Heart left ventricle (tissue), 16 donors: ENCODE measurements around the gene ARHGAP15. TPM values are rescaled to one million over a fixed set of nuclear protein-coding genes. Genes with fewer than 3 reads are reported as not detected.

Source experiments
- ATAC-seq, 4 donors: fragments of 200-7000 bp; cut with Tn5 transposase; one replicate each; pipeline ENCODE4 v1.9.1; 2020 to 2022; ENCODE audit warnings: moderate library complexity in 4 of 4, mild to moderate bottlenecking in 3 of 4, moderate number of reproducible peaks in 1 of 4
- DNase-seq, 5 donors: peaks; one replicate each; pipeline ENCODE4 v3.0.0-alpha.2; 2020
- H3K27ac ChIP-seq, 12 donors: fragments of 200-600 bp; sonication (generic) in 4 of 12; one replicate each; pipeline versions ENCODE4 v1.5.0 to v1.8.0; 2016 to 2022; ENCODE audit warnings: mild to moderate bottlenecking in 2 of 12
- H3K27me3 ChIP-seq, 9 donors: fragments of 200-600 bp; sonication (generic) in 2 of 9; one replicate each; pipeline versions ENCODE4 v1.5.1 to v1.8.0; 2016 to 2022; ENCODE audit warnings: mild to moderate bottlenecking in 3 of 9
- H3K36me3 ChIP-seq, 9 donors: fragments of 200-600 bp; sonication (generic) in 2 of 9; one replicate each; pipeline versions ENCODE4 v1.5.0 to v1.8.0; 2018 to 2022; ENCODE audit warnings: mild to moderate bottlenecking in 2 of 9
- H3K4me1 ChIP-seq, 12 donors: fragments of 200-600 bp; sonication (generic) in 4 of 12; one replicate each; pipeline versions ENCODE4 v1.5.0 to v1.8.0; 2016 to 2022; ENCODE audit warnings: mild to moderate bottlenecking in 3 of 12
- H3K4me3 ChIP-seq, 12 donors: fragments of 200-600 bp; sonication (generic) in 4 of 12; one replicate each; pipeline versions ENCODE4 v1.5.0 to v1.8.0; 2017 to 2022; ENCODE audit warnings: mild to moderate bottlenecking in 9 of 12, moderate library complexity in 4 of 12
- H3K9me3 ChIP-seq, 12 donors: fragments of 200-600 bp; sonication (generic) in 4 of 12; one replicate each; pipeline versions ENCODE4 v1.5.0 to v1.8.0; 2016 to 2022; ENCODE audit warnings: mild to moderate bottlenecking in 1 of 12
- POLR2A ChIP-seq, 2 donors: fragments of 450-650 bp; IDR thresholded peaks; one replicate each; pipeline ENCODE4 v1.6.1; 2017; ENCODE audit warnings: antibody characterized with exemption in 2 of 2, mild to moderate bottlenecking in 2 of 2, moderate library complexity in 2 of 2
- WGBS, 4 donors: extraction: QIAGEN DNeasy Blood & Tissue Kit in 2 of 4; methylation state at CpG; one replicate each; pipeline versions ENCODE4 v1.1.5 to v1.1.7; 2013 to 2018; 5-methylcytosine and 5-hydroxymethylcytosine counted together
- intact Hi-C, 10 donors: fragments of 100-400 bp; cut with DNase I; formaldehyde crosslinking; loops; one replicate each; pipeline versions ENCODE4 v1.11.1 to v1.14.2; 2022
- polyA plus RNA-seq, 2 donors: library from polyadenylated mRNA; stranded (reverse); fragments of 200-250 nt; gene quantifications; one replicate each; pipeline ENCODE4 v1.2.3, GENCODE V29; 2013
- total RNA-seq, 9 donors: library from RNA; depleted of rRNA in 2 of 9; stranded (reverse); fragments of >200 nt in 2 of 9; fragmentation: NEBNext Ultra II Directional in 3 of 9; extraction: Animal tissue kit (Norgen Biotek cat#: 25700) in 3 of 9; gene quantifications; one replicate each; pipeline versions ENCODE4 v1.1.0 to v1.2.4, GENCODE V29; 2016 to 2023
- TF ChIP-seq, protein P1 (sequence below), 12 donors: fragments of 200-600 bp; sonication (generic) in 4 of 12; IDR thresholded peaks; one replicate each; pipeline versions ENCODE4 v1.5.0 to v1.8.0; 2018 to 2022; ENCODE audit warnings: antibody characterized with exemption in 12 of 12, mild to moderate bottlenecking in 5 of 12
- donor health status: ischemic (EF 13 %, LVEDD 7.1; RV severe dilation, severe dysfunction).
- donor health status: healthy with polysubstance abuse.
- donor health status: DM: no; HTN: yes; CAD: no.
- donor health status: DM: no; HTN: no; CAD: no.
- donor health status: ischemic (EF 25% LVEDD 6.9; RV normal size, moderate dysfunction).
- donor health status: ischemic (EF 25% LVEDD 5.7; RV mildly dilated, moderate dysfunction).
- donor health status: healthy.
- donor health status: DM: yes; HTN: yes; CAD: no.
- donor health status: ischemic (EF 35%, LVEDD 5.7; RV mildly dilated, moderate dysfunction).
- donor health status: nonischemic (EF 11% LVEDD 7.7; RV severe dilation, severe dysfunction).
- donor health status: DM: yes; HTN: yes; CAD: no.
- donor health status: PGD.
- donor health status: ischemic (EF 29% LVEDD 5.4; RV normal size, mild dysfunction).
- donor health status: nonischemic (EF 23%, LVEDD 6.1; RV moderate dilation, normal function).

Gene ARHGAP15
- total and polyA plus RNA-seq, 11 donors, result 1.3 to 8.7 (median 3.3) TPM

DNA sequence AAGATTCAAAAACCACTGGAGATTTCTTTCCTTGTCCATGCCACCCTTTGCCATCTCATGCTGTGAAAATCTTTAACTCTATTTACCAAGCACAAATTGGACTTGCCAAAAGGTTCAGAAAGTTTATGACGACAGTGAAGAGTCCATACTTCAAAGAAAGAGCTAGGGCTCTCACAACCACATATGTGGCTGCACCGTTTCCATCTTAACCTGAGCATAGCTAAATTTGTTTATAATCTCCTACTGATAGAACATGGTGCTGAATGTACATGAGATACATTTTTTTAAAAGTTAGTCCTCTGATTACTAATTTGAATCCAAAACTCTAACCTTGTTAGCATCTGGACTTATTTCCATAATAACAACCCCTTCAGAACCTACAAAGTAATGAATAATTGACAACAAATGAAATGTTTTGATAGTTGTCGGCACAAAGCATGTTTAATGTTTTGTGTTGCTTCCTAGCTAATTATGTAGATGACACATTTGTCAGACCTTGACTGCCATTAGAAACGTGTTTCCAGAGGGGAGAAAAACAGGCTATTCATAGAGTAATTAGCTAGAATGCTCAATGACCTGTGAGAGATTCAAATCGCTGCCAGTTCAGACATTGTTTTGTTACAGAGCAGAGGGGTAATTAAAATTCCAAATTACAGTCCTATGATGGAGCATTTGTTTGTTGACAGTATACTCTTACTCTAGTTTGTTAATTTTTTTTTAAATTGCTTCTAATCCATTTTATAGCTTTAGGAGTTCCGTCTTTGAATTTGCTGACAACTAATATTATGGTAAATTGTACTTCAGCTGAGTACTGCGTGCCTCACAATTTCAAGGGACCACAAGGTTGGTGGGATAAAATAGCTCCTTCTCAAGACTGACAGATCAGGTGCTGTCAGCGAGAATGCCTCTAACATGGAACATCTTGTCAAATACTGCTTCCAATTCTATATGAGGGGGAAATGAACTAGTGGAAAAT is 31.8 kb downstream of the ARHGAP15 start:
- ATAC-seq (no peak), DNase-seq (no peak)
- TF ChIP-seq, protein P1, sequence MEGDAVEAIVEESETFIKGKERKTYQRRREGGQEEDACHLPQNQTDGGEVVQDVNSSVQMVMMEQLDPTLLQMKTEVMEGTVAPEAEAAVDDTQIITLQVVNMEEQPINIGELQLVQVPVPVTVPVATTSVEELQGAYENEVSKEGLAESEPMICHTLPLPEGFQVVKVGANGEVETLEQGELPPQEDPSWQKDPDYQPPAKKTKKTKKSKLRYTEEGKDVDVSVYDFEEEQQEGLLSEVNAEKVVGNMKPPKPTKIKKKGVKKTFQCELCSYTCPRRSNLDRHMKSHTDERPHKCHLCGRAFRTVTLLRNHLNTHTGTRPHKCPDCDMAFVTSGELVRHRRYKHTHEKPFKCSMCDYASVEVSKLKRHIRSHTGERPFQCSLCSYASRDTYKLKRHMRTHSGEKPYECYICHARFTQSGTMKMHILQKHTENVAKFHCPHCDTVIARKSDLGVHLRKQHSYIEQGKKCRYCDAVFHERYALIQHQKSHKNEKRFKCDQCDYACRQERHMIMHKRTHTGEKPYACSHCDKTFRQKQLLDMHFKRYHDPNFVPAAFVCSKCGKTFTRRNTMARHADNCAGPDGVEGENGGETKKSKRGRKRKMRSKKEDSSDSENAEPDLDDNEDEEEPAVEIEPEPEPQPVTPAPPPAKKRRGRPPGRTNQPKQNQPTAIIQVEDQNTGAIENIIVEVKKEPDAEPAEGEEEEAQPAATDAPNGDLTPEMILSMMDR (IDR thresholded peaks at IDR 0.05), result no peak
- no peak for TF ChIP-seq POLR2A (IDR thresholded peaks at IDR 0.05)
- Histone ChIP-seq H3K27me3 (no peaks in the 10 kb centered on the region), H3K4me3 (no peak overlapping the region), H3K9me3 (no peaks in the 10 kb centered on the region), H3K27ac (no peak overlapping the region), H3K36me3 (no peaks in the 10 kb centered on the region), H3K4me1 (peaks cover 0 to 29% (median 0%) of the 10 kb centered on the region in 12 donors)
- 75 to 81% (median 78%) methylated on average over 8 of the region's 8 CpGs for WGBS, 4 donors
- intact Hi-C loops, result no loop called here

DNA sequence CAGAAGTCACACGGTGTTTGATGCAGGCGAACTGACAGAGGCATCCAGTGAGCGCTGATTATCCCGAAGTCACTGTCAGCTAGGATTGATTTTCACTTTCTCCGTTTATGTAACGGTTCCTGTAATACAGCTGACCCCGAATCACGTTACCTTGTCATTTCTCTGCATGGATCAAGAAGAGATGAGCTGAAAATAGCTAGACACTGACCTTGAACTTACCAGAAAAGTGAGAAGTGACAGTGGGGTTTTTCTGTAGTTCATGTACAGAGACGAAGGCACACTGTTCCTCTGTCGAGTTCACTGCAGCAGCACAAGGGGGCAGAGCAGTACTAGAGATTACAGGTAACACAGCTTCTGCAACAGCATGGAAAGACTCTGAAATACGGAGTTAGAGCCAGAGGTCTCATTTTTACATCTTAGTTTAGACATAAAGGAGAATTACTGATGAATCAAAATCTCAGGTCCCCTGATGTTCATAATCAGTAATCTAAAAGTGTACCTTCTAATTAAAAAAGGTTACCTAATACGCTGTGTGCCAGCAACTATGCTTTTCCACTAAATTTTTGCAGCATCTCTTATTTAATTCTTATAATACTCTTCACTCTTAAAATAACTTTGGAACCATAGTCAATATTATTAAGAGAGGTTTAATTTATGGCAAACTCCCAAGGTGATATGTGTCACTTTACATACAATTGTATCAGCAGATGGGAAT is 33.1 kb downstream of the ARHGAP15 start:
- intact Hi-C loops, result no loop called here
- H3K9me3 ChIP-seq, result no peaks in the 10 kb centered on the region
- H3K4me3 ChIP-seq, result no peak overlapping the region
- TF ChIP-seq, protein P1 (IDR thresholded peaks at IDR 0.05), result peak in 9 of 12 donors; percentile 19 to 51 (median 38)
- TF ChIP-seq POLR2A (IDR thresholded peaks at IDR 0.05), result no peak
- WGBS, 4 donors, result 50 to 56% (median 54%) methylated on average over 12 of the region's 12 CpGs
- ATAC-seq, result peak in 2 of 4 donors; percentile 62 to 64
- H3K27me3 ChIP-seq, result no peaks in the 10 kb centered on the region
- H3K27ac ChIP-seq, result no peak overlapping the region
- peaks cover 0 to 29% (median 0%) of the 10 kb centered on the region in 12 donors for H3K4me1 ChIP-seq
- DNase-seq, result peak in 1 of 5 donors; percentile 9
- H3K36me3 ChIP-seq, result no peaks in the 10 kb centered on the region

DNA sequence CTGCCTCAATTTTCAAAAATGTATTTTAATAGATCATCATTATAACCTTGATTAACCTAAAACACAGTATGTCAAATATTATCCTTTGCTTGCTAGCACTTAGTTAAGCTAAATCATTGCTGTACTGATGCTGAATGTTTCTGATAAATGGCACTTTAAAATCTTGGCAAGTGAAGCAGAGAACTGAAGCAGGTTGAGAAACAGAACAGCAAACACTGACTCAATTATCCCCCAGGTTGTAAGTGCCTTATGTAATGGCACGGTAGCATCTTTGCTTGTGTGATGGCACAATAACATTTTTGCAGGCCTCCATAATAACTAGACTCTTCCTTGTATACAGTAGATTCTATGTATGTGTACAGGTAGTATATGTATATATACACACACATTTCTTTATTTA is 33.8 kb downstream of the ARHGAP15 start:
- Histone ChIP-seq H3K36me3 (no peaks in the 10 kb centered on the region), H3K27ac (no peak overlapping the region), H3K9me3 (no peaks in the 10 kb centered on the region), H3K27me3 (no peaks in the 10 kb centered on the region), H3K4me1 (peaks cover 0 to 29% (median 0%) of the 10 kb centered on the region in 12 donors), H3K4me3 (no peak overlapping the region)
- TF ChIP-seq POLR2A (IDR thresholded peaks at IDR 0.05), result no peak
- TF ChIP-seq, protein P1 (IDR thresholded peaks at IDR 0.05), result no peak
- DNase-seq (no peak), ATAC-seq (no peak)
- intact Hi-C loops, result no loop called here
- 85 to 92% (median 88%) methylated on average over 1 of the region's 1 CpG for WGBS, 4 donors

DNA sequence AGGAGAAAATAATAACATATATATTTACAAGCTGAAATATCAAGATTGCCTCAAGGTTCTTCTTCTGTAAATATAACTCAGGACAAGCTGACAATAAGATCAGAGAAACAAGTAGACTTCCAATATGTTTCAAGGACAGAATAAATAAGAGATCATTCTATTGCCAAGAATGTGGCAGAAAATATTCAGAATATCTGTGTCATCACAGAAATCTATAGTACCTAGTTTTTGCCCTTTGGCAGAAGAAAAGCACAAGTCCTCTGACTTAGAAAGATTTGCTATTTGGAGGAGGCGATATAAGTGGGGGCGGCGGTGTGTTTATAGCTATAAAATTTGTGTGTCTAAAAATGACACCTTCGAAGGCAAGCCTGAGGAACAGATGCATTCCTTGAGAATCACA is 34.3 kb downstream of the ARHGAP15 start:
- DNase-seq, result no peak
- Histone ChIP-seq H3K27me3 (no peaks in the 10 kb centered on the region), H3K4me1 (peaks cover 0 to 27% (median 0%) of the 10 kb centered on the region in 12 donors), H3K27ac (no peak overlapping the region), H3K9me3 (no peaks in the 10 kb centered on the region), H3K36me3 (no peaks in the 10 kb centered on the region), H3K4me3 (no peak overlapping the region)
- intact Hi-C loops, result no loop called here
- 85 to 91% (median 88%) methylated on average over 4 of the region's 4 CpGs for WGBS, 4 donors
- TF ChIP-seq, protein P1 (IDR thresholded peaks at IDR 0.05), result no peak
- TF ChIP-seq POLR2A (IDR thresholded peaks at IDR 0.05), result no peak
- ATAC-seq, result no peak
